Stimulated activated CD8-positive, alpha-beta memory T cell treated with anti-CD3 and anti-CD28 coated beads, Interleukin-4, amount 100 ng/mL, for 48 hours (primary cell): ENCODE data around the gene SLC6A1.

ENCODE experiments used
- DNase-seq: peaks from one replicate; pipeline ENCODE4 v3.0.0-alpha.2; 2020

SLC6A1 gene

DNA sequence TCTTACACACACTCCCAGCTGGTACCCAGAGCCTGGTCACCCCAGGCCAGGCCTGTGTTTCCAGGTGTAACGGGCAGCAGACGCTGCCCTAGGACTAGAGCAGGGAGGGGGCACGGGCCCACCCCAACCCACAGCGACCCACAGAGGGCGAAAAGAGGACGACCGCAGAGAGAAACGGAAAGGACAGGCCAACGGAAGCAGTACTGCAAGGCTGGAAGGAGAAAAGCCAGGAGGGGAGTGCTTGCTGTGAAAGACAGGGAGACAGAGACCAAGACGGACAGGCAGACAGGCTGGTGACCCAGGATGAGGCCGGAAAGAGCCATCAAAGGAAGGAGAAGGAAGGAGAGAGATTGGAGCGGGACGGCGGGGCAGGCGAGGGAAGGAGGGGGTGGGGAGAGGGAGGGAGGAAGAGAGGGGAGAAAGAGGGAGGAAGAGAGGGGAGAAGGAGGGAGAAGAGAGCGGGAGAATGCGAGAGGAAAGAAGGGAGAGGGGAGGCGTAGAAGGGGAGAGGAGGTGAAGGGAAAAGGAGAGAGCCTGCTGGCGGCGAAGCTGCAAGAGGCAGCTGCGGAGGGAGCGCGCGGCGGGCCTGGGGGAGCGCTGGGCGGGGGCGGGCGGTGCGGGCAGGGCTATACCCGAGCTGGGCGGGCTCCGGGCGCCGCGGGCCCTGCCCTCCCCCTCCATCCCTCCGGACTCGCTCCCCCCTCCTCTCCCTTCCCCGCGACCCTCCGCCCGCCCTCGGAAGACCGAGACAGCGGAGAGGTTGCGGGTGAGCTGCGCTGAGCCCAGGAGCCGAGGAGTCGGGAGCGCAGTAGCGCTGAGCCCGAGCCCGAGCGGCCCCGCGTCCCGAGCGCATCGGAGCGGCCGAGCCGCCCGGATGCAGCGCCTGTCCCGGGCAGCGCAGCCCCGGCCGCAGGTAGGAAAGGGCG lies at the start of gene SLC6A1:
TSS of gene SLC6A1 (plus strand) at position 732 of the 926 bp plus-strand sequence. CDS start 24,464 bp downstream, outside the sequence.
- DNase-seq: no peak

DNA sequence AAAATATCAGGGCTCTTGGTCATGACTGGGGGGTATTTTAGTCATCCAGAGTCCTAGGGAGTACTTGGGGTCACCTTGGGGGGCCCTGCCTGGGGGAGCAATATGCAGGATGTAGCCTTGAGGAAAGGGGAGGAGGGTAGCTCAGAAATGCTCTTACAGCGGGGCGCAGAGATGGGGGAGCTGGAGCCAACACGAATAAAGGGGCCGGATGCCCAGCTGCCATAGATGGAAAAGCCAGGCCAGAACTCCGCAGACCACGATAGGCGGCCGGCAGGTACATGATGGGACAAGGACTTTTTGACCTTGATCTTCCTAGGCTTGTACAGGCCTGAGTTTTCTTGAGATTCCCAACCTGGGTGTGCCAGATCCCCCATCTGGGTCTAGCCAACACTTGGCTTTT lies 47.7 kb upstream of the SLC6A1 start:
- no peak for DNase-seq

DNA sequence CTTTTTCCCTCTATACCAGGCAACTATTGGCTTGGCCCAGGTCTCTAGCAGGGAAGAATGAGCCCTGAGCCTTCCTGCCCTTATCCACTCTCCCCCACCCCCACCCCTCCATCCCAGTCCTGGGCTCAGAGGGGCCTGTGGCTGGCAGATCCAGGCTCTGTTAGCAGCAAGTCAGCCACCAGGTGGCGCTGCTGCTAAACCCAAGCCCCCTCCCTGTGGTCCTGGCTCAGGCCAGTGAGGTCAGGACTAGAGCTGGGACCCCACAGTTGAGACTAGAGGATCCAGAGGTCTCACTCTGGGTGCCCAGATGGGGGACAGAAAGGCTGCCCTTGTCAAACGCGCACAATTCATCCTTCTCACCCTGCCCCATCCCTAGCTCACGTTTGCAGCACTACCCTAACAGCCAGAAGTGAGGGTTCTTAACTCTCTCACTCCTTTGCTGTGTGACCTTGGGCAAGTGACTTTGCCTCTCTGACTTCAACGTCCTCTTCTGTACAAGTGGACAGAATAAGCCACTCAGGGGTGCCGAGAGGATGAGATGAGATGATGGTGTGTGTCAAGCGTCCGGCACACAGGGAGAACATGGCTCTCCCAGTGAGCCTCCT lies 46.8 kb upstream of the SLC6A1 start:
- DNase-seq: peak; percentile 80

DNA sequence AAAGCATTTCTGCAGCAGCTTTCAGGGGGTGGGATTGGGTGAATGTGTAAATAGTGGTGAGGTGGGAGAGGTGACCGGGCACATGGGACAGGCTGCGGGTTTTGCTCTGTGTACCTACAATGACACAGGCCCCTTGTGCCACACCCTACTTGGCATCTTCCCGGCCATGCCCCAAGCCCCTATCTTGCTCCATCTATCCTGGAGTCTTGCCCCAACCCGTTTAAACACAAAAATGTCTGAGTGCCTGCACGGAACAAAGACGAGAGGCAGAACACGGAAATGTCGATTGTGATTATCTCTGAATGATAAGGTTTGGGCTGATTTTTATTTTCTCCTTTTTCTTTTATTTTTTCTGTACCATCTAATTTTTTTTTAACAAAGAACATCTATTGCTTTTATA lies 46.0 kb upstream of the SLC6A1 start:
- no peak for DNase-seq

DNA sequence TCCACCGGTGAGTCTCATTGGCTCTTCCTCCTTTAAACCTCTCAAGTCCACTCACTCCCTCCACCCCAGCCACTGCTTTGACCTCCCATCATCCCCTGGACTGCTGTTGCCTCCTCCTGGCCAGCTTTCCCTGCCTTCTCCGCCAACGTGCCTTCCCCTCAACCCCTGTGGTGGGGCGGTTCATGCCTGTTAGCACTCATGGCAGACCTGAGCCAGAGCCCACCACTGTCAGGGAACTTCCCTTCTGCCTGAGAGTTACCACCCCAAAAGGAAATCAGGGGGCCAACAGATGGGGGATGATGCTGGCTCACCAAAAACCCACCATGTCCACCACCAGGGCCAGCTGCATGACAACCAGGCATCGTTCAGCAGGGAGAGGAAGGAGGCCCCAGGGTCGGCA lies 44.2 kb upstream of the SLC6A1 start:
- no peak for DNase-seq

DNA sequence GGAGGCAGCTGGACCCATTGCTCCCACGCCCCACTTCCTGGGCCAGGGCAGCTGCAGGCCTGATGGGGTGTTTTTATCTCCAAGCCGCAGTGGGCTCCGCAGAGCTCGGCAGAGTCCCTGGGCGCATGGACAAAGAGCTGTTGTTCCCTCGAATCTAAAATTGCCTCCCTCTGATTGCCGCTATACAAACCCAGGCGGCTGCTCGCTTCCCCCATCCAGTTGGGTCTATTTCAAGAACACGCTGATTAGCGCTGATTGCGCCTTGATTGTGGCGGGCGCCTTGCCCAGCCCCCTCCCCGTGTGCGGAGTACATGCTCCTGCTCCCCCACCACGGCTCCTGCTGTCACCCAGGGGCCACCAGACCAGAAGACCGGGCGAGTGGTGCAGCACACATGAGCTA lies 43.4 kb upstream of the SLC6A1 start:
- no peak for DNase-seq

DNA sequence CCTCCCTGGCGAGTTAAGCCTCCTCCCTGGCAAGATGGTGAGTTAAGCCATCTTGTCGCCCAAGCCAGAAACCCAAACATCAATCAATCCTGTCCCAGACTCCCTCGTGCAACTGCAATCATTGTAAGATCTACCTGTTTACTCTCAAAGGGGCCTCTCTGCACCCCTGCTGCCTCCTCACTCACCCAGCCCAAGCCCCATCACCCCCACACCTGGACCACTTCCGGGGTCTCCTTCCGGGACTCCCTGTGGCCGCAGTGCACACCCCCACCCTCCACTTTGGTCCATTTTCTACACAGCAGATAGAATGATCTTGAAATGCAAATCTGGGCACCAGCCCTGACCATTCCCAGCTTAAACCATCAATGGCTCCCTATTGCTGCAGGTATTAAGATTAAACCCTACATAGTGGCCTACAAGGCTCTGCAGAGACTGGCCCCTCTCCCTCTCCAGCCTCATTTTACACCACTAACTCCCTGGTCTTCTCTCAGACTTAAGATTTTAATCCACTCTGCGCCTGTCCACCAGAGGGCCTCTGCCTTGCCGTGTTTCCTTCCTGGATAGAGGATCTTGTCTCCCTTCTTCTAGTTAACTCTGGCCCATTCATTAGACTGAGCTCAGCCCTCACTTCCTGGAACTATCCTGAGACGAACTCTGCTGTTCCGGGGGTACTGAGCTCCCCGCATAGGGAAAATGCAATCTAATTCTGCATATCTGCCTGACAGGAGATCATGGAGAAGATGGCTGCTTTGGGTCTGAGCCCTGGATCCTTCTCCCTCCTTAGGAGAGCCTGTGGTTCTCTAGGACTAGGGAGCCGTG lies 41.9 kb upstream of the SLC6A1 start:
- peak; percentile 25 for DNase-seq

DNA sequence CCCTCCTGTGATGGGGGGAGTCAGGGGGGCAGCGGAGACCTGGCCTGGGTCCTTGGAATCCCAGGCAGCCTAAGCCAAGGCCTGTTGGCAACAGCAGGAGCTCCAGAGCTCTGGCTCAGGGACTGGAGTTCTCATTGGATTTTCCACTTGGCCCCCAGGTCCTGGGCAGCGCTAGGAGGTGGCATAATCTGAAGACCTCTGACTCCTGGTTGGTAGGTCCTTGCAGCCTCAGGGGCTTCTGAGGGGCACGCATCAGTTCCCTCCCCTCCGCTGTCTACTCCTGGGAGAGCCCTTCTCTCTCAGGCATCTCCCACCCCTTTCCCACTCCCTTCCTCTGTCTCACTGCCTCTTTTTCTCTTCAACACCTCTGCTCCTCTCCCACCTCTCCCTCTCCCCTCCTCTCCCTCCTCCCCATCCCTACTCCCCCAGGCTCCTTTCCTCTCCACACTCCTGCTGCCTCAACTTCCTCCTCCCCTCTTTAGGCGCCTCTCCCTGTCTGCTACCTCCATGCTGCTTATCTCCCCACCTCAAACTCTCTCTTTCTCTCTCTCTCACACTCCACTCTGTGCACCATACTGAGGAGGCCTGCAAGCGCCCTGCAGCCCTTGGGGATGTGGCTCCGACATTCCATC lies 41.1 kb upstream of the SLC6A1 start:
- no peak for DNase-seq

DNA sequence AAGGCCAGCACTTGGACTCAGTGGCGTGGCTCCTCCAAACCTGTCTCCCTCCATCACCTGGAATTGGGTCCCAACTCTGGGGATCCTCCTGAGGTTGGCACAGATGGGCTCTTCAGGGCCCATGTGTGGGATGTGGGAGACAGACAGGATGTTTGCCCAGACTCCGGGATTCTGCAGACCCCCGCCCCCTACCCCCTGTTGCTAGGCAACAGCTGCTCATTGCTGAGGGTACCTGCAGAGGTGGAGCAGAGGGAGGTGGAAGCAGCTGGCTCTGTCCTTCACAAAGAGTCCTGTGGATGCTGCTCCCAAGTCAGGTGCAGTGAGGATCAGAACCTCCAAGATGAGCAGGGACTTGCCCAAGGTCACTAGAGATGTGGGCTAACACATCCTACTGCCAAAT lies 40.0 kb upstream of the SLC6A1 start:
- no peak for DNase-seq

DNA sequence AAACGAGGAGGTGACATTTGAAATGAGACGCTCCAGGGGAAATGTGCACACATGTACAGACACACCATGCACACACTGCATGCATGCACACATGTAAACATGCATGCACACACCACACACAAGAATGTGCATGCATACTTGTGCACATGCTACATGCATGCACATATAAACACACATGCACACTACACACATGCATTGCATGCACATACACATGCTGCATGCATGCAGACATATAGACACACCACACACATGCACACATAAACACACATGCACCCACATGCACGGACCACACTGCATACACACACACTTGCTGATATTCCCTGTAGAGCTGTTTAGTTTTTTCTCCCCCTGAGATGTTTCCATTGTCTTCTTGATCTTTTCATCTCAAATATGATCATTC lies 37.8 kb upstream of the SLC6A1 start:
- DNase-seq: no peak

DNA sequence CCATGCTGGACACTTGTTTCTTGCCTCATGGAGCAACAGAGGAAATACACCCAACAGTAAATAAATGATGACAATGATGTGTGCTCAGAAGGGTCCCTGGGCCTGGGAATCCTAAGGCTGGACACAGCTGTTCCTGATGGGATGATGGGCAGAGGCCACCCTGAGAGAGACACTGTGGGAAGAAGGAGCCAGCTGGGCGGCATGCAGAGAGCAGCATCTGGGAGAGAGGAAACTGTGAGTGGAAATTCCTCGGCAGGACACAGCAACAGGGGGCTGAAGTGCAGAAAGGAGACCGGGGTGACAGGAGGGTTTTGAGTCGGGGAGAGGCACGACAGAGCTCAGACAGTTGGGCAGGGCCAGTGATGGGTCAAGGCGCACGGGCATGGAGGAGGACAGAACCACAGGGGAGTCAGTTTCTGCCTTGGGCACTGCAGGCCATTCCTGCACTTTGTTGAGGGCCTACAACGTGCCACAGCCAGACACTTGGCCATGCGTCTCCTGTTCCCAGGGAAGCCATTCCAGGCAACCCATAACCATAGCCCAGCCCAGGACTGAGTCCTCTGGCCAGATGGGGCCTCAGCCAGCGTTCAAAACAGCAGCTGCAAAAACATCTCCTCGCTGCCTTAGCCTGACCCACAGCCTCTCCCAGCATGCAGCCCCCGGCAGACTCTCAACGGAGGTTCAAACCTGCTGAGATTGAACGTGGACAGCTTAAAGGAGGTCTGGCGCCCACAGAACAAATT lies 36.7 kb upstream of the SLC6A1 start:
- no peak for DNase-seq

DNA sequence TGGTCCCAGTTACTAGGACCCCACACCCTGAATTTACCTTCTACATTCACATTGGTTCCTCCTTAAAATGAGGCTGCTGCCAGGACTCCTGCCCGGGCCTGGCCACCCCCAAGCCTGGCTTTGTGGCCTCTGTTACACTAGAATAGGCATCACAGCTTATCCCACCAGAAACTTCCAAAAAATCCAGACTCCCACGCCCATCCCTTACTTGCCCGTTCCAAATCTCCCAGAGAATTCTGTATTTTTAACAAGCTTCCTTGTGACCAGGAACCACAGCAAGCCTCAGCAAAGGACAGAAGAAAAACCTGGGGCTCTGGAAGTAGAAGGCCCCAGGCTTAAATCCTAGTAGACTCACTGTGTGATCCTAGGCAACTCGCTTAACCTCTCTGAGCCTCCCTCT lies 36.0 kb upstream of the SLC6A1 start:
- DNase-seq: no peak

DNA sequence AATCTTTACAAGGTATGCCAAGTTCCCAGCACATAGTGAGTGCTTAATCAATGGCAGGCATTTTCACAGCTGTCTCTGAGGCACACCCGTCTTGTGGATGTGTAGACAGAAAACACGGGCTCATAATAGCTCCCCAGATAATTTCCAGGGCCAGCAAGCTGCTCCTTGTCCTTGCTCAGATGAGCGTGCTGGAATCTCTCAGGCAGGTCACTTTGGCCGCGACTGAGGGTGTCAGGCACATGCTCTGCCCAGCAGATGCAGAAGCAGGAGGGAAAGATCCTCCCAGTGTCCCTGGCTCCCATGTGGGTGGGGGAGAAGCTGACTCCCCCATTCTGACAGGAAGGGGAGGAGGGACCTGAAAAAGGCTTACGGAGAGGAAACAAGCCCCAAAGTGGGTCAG lies 35.6 kb upstream of the SLC6A1 start:
- no peak for DNase-seq

DNA sequence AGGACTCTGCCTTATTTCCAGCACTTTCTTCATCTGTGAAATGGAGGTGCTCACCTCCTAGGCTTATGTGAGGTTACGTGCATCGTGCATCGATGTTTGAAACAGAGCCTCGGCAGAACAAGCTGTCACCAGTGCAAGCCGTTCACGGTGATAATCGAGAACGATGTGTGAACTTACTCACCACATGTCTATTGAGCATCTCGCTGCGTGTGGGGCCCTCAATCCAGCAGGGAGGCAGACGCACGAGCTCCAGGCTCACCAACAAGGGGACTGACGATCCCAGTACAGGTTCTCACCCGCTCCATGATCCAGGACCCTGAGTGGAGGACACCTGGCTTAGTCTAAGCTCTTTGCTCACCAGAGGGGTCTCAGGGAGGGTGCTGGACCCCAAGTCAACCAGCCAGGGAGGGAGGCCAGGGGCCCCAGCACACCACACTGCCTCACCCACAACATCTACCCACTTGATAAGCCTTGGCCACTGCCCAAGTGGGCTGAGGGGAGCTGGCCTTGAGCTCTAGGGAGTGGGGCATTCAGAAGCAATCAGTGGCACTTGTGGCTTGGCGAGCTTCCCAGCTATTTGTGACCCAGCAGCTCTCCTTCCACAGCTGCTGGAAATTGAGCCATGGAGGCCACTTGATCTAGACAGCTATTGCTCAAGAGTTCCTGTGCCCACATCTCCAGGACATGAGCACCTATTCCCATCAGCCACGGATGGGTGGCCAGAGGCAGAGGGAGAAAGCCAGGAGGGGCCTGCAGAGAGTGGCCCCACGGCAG lies 34.4 kb upstream of the SLC6A1 start:
- DNase-seq: no peak

DNA sequence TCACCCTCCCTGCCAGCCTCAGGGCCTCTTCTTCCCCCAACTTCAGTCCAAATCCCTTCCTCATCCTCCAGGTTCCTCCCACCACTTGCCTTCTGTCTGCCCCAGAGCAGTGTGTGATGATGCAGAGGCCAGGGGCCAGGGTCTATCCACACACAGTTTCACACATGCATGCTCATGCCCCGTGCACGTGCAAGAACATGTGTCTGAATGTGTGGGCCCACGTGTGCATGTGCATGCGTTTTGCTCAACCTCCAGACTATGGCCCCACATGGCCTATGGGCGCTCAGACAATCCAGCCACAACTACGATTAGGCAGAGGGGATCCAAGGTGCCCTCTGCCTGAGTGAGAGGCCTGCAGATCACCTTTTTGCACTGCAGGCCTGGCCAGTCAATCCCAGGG lies 32.3 kb upstream of the SLC6A1 start:
- no peak for DNase-seq

DNA sequence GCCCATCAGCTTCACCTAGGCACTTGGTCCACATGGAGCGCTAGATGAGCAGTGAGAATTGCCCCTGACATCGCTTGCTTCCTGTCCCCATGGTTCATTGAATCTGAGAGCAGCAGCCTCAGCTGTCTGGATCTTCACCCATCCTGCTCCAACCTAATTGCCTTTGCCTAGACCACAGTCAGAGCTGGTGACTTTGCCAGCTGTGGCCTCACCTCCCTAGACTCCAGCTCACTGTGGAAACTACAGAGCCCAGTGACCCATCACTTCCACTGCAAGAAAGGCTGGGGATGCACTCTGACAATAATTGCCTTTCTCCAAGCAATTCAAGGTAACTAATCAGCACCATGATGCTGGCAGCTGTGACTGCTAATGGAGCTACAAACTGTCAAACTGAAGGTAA lies 30.6 kb upstream of the SLC6A1 start:
- DNase-seq: no peak

DNA sequence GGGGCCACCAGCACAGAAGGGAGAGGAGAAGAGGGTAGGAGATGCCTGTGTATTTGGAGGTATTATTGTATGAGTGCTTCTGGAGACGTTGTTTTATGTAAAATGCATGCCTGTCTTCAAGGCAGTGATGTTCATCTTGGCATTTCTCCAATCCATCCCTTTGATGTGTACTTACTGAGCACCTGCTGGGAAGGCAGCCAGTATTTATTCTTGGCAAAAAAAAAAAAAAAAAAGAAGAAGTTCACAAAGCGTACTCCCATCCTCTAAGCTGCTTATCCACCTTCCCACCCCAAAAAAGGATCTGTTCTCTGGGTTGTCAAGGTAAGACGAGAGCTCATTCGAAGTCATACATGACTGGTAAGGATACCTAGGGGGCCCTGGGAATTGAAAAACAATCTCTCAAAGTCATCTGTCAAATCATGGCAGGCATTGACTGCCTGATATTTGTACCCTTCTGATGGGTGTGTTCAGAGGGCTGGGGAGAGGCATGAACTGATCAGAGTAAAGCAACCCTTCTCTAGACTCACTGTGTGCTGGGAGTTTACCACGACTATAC lies 30.0 kb upstream of the SLC6A1 start:
- no peak for DNase-seq

DNA sequence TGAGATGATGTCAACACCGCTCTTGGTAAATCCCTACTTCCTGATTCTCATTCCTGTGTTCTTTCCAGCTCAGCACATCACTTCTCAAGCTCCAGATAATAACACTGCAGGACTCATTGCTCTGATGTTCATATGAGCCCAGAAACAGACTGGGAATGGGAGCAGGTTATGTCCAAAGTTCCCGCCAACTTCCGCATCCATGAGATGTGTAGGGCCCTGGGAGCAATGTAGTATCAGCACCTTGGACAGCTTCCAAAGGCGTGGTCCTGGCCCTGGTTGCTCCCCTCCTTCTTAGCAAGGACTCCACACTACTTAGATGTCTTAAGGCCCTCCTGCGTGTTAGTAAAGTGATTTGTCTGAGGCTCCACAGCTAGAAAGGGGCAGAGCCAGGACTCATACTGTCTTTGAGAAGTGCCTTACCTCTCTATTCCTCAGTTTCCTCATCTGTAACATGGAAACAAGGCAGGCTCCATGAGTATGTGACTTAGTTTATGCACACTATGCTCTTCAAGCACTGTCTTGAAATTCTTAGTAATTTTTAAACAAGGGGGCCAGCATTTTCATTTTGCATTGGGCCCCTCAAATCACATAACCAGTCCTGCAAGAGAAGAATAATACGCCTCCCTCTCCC lies 27.9 kb upstream of the SLC6A1 start:
- no peak for DNase-seq

DNA sequence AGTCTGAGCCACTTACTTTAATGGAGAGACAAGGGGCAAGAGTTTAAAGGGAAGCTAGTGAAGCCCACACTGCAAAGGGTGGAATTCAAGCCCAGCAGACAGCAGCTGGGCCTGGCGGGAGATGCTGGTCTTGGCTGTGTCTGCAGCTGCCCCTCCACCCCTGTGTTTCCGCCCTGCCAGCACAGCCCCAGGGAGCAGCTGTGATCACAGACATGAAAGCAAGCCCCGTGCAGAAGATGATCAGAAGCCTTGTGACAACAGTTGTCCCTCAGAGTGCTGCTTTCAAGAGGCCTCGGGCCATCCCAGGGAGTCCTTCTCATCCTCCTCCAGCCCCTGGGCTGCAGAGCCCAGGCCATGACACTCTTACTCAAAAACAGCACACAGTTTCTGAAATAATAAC lies 24.1 kb upstream of the SLC6A1 start:
- no peak for DNase-seq

DNA sequence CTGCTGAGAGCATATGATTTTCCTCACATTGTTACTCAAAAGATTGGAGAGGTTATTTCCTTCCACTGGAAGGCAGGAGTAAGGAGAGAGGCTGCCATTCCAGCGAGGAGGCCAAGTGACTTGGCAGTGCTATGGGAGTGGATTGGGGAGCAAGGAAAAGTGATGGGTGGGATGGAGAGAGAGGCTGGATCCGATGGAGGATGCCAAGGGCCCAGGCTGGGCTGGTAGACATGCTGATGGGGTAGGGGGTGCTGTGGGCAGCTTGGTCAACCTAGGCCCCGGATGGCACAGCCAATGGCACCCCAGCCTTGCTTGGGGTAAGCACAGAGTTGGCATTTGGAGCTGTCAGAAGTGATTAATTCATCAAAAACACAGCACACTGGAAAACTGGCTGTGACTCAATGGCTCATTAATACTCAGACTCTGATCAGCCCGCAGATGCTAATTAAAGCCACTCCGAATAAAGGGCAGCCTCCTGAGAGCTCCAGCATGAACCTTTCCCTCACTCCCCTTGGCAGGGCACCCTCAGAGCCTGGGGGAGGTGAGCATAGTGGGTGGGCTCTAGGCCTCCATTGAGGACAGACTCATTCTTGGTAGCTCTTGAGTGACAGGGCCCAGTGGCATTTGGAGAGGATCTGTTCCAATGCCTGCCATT lies 22.1 kb upstream of the SLC6A1 start:
- no peak for DNase-seq
